GM18870 (cell line): ENCODE results near the gene PKN1.

Experiments used
- ATAC-seq: cut with Tn5 transposase; IDR thresholded peaks from one replicate; pipeline ENCODE4 v1.9.1; 2021; ENCODE audit warnings: moderate library complexity; ENCODE audit not compliant: unreplicated experiment

PKN1 gene

DNA sequence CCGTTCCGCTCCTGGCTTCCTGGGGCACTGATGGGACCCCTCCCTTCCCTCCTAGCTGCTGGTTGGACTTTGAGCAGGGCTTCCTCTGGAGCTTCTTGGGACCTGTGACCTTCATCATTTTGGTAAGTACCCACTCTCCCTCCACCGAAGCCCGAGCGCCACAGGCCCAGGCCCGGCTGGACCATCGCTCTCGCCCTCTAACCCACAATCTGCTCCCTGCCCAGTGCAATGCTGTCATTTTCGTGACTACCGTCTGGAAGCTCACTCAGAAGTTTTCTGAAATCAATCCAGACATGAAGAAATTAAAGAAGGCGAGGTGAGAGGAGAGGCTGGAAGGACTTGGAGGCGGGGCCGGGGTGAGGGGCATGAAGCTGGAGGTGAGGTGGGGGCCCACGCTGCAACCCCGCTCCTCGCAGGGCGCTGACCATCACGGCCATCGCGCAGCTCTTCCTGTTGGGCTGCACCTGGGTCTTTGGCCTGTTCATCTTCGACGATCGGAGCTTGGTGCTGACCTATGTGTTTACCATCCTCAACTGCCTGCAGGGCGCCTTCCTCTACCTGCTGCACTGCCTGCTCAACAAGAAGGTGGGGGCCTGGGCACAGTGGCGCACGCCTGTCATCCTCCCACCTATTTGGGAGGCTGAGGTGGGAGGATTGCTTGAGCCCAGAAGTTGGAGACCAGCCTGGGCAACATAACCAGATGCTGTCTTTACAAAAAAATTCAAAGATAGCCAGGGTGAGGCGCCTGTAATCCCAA, 26.3 kb upstream of the PKN1 start:
- no peak for ATAC-seq

DNA sequence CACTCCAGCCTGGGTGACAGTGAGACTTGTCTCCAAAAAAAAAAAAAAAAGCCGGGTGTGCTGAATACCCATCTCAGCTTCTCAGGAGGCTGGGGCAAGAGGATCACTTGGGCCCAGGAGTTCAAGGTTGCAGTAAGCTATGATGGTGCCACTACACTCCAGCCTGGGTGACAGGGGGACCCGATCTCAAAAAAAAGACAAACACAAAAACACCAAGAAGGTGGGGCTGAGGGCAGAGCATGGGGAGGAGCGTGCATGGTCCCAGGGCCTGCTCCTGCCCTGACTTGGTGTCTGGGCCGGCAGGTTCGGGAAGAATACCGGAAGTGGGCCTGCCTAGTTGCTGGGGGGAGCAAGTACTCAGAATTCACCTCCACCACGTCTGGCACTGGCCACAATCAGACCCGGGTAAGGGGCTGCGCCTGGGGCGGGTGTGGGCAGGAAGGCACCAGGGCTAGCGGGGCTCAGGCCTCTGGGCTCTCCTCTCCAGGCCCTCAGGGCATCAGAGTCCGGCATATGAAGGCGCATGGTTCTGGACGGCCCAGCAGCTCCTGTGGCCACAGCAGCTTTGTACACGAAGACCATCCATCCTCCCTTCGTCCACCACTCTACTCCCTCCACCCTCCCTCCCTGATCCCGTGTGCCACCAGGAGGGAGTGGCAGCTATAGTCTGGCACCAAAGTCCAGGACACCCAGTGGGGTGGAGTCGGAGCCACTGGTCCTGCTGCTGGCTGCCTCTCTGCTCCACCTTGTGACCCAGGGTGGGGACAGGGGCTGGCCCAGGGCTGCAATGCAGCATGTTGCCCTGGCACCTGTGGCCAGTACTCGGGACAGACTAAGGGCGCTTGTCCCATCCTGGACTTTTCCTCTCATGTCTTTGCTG, 25.3 kb upstream of the PKN1 start:
- no peak for ATAC-seq

- ATAC-seq = no peak
Observed at GRCh38 chr19:14408491-14409145, 24.5 kb upstream of the PKN1 start.

- ATAC-seq = no peak
Observed at GRCh38 chr19:14409146-14410023, 23.7 kb upstream of the PKN1 start.

GRCh38 chr19:14410091-14411051, 22.7 kb upstream of the PKN1 start:
- no peak for ATAC-seq

- no peak for ATAC-seq
Observed at GRCh38 chr19:14411161-14411937, 21.8 kb upstream of the PKN1 start.

DNA sequence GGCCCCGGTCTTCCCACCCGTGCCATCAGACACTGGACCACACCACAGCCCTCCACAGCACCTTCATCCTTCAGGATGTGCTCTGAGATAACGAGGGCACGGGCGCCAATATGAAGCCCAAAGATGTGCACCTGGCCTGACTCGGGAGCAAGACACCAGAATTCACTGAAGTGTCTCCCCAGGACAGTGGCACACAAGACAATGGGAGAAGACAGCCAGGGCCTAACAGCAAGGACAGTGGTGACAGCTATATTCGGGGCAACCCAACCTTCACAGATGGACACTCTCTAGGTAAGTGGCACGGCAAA, 21.2 kb upstream of the PKN1 start:
- ATAC-seq = no peak

DNA sequence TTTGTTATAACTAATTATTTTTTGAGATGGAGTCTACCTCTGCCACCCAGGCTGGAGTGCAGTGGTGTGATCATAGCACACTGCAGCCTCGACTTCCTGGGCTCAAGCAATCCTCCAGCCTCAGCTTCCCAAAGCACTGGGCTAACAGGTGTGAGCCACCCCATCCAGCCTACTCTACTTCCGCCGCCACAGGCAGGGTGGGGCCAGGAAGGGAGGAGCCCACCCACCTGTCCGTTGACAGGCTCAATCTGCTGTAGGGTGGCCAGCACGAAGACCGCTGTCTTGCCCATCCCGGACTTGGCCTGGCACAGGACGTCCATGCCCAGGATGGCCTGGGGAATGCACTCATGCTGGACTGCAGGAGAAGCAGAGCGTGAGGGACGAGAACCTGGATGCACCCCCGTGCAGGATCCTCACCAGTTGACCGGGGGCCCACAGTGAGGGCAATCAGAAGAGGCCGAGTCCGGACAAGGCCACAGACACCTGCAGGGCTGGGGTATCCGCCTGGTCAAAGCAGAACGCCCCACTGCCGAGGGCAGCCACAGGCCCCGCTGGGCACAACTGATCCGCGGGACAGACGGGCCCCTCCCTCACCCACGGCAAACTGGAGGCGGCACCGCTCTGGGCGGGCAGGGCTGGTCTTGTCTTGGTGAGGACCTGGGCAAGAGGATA, 20.6 kb upstream of the PKN1 start:
- ATAC-seq = no peak

DNA sequence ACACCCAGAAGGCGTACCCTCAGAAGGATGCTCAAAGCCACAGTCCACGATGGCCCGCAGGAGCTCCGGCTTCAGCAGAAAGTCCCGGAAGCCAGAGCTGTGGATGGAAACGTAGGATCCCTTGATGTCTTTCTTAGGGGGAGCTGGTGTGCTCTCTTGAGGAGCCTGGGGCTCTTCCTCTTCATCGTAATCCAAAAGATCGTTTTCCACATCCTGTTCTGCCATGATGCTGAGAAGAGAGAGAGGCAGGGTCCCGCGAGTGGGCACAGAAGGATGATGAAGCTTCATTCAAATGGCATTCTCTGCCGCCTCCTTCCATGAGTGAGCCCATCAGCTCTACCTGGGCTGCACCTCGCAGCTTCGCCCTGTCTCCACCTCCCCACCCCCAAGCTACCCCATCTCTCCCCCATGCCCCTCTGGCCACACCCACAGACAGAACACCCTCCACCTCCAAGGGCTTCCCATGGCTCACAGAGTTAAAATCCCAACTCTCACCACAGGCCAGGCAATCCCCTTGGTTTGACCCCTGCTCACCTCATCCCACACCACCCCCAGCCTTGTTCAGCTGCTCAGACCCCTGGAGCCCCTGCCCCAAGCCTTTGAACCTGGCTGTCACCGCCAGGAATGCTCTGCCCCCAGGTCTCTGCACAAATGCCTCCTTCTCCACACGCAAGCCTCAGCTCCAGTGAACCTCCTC, 20.0 kb upstream of the PKN1 start:
- ATAC-seq = no peak

- ATAC-seq = no peak
Observed at GRCh38 chr19:14413693-14414181, 19.4 kb upstream of the PKN1 start.

DNA sequence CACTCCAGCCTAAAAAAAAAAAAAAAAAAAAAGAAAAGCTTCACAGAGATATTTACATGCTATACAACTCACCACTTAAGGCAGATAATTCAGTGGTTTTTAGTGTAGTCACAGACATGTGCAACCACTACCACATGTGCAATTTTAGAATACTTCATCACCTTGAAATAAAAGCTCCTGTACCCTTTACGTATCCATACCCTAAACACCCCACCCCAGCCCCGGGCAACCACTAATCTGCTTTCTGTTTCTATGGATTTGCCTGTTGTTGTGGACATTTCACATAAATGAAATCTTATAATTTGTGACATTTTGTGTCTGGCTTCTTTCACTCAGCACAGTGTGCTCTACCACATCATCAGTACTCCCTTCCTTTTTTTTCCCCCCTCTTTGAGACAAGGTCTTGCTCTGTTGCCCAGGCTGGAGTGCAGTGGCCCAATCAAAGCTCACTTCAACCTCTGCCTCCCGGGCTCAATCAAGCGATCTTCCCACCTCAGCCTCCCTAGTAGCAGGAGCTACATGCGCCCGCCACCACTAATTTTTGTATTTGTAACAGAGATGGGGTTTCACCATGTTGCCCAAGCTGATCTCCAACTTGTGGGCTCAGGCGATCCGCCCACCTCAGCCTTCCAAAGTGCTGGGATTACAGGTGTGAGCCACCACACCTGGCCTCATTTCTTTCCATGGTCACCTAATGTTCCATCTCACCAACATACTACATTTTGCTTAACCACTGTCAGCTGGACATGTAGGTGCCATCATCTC, 18.0 kb upstream of the PKN1 start:
- ATAC-seq = no peak

DNA sequence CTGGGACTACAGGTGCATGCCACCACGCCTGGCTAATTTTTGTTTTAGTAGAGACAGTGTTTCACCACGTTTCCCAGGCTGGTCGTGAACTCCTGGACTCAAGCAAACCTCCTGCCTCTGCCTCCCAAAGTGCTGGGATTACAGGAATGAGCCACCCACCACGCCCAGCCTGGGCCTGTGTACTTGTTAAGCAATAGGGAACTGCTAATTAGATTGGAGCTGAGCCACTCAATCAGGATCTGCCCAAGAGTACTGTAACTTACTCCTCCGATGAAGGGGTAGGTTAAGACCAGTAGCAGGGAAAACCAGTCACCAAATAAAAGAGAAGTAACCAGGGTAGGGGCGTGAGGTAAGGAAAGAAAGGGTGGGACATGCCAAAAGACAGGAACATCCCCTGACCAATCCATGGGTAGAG, 16.3 kb upstream of the PKN1 start:
- ATAC-seq = no peak

DNA sequence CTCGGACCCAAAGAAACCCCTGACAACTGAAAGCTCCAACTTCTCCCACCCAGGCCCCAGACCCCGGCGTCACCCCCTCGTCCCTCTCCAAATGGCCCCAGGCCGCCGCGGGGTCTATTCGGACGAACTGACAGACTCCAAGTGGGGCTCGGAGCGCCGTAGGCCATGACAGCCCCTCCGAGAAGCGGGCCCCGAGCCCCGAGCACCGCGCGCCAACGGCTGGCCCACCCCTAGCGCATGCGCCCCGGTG, 14.3 kb upstream of the PKN1 start:
- peak; percentile 10 for ATAC-seq

GRCh38 chr19:14419106-14419813, 13.8 kb upstream of the PKN1 start, which contains the start of gene DDX39A:
TSS of gene DDX39A (minus strand) at chr19:14419341. CDS start at chr19:14413220, 6,121 bp downstream.
- ATAC-seq = peak; percentile 86

- no peak for ATAC-seq
Observed at GRCh38 chr19:14425696-14426138, 7.4 kb upstream of the PKN1 start.

- ATAC-seq = no peak
Observed at GRCh38 chr19:14427461-14427860, 5.6 kb upstream of the PKN1 start.
